Vagina (tissue), 2 donors: ENCODE measurements around the gene ADAM17.

Experiments
- CTCF ChIP-seq, 3 experiments: fragments of 450-650 bp in 2 of 3; fragments of 200-600 bp in 1 of 3; sonication (generic) in 1 of 3; IDR thresholded peaks; one replicate each; pipeline ENCODE4 v1.5.1; 2017 to 2019; ENCODE audit warnings: antibody characterized with exemption in 3 of 3, mild to moderate bottlenecking in 2 of 3, moderate library complexity in 2 of 3
- POLR2AphosphoS5 ChIP-seq, 2 donors: sonication (generic); formaldehyde crosslinking; IDR thresholded peaks; one replicate each; pipeline ENCODE4 v1.9.0; 2017; ENCODE audit warnings: antibody characterized with exemption in 2 of 2, mild to moderate bottlenecking in 2 of 2, low read depth in 1 of 2; ENCODE audit not compliant: insufficient read depth in 1 of 2

GRCh38 chr2:9490789-9491188 lies 64.8 kb downstream of the ADAM17 start:
- TF ChIP-seq POLR2AphosphoS5 (IDR thresholded peaks at IDR 0.05; ENCODE audit: insufficient read depth in 1 of 2, low read depth in 1 of 2), result no peak
- TF ChIP-seq CTCF (IDR thresholded peaks at IDR 0.05), result no peak
